PFSK-1 (cell line): ENCODE measurements around the gene NLRP5.

ENCODE experiments used
- FOXP2 ChIP-seq: optimal IDR thresholded peaks from 2 replicates; pipeline ENCODE3; 2011; ENCODE audit warnings: borderline replicate concordance, control low read depth, inconsistent platforms; ENCODE audit not compliant: insufficient read depth; ENCODE audit errors: extremely low read length, extremely low read depth
- POLR2AphosphoS5 ChIP-seq: IDR thresholded peaks from 2 replicates; pipeline ENCODE4 v1.6.1; 2012; ENCODE audit warnings: low read depth, mild to moderate bottlenecking, control low read depth, low read length, moderate library complexity
- REST ChIP-seq, 2 experiments: IDR thresholded peaks; 2 replicates each; pipeline versions ENCODE4 v1.6.1 to v1.8.0; 2011 to 2012; ENCODE audit warnings: low read depth in 2 of 2, low read length in 2 of 2, control low read depth in 1 of 2, inconsistent platforms in 1 of 2, mild to moderate bottlenecking in 1 of 2, moderate library complexity in 1 of 2; ENCODE audit not compliant: insufficient read depth in 1 of 2
- SIN3A ChIP-seq: IDR thresholded peaks from 2 replicates; pipeline ENCODE4 v1.6.1; 2012; ENCODE audit warnings: mild to moderate bottlenecking, low read length, moderate library complexity, borderline replicate concordance; ENCODE audit not compliant: insufficient read depth
- TAF1 ChIP-seq: IDR thresholded peaks from 2 replicates; pipeline ENCODE4 v1.6.1; 2012; ENCODE audit warnings: low read length, control low read depth, borderline replicate concordance; ENCODE audit not compliant: insufficient read depth

Gene NLRP5

DNA sequence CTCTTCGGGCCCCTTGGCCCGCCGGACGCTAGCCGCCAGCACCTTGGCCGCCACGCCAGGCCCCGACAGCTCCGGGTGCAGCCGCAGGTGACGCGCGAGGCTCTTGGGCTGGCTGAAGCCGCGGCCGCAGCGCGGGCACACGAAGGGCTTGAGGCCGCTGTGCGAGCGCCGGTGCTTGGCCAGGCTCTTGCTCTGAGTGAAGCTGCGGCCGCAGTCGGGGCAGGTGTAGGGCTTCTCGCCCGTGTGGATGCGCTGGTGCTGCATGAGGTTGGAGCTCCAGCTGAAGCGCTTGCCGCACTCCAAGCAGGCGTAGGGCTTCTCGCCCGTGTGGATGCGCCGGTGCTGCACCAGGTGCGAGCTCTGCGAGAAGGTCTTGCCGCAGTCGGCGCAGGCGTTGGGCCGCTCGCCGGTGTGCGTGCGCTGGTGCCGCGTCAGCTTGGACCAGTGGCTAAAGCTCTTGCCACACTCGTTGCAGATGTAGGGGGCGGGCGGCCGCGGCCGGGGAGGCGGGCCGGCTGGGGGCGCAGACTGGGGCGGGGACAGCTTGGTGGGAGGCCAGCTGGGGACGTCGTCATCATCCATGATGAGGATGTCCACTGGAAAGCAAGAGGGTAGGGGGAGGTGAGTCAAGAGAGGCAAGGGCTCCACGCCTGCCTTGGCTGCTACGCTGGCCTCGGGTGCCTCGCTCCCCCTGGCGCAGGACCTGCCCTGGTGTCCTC is 102.1 kb downstream of the NLRP5 start:
- TF ChIP-seq REST (IDR thresholded peaks at IDR 0.05; ENCODE audit: insufficient read depth in 1 of 2, low read depth in 2 of 2, low read length in 2 of 2) = no peak
- no peak for TF ChIP-seq POLR2AphosphoS5
- no peak for TF ChIP-seq SIN3A
- no peak for TF ChIP-seq FOXP2
- TF ChIP-seq TAF1 = no peak

DNA sequence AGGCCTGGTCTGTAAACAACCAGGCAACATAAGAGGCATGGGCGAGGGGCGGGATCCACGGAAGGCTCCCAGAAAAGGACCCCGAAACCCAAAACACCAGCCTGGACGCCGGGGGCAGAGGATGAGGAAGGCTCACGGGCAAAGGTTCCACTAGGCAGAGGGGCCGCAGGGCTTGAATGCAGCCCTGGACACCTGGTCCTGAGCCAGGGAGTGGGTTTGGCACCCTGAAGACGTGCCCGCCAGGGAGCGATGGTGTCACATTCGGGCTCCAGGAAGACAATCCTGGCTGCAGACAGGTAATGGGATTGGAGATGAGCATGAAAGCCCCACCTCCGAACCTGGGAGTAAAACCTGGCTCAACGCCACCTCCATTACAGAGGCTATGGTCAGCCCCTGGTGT is 102.8 kb downstream of the NLRP5 start:
- no peak for TF ChIP-seq REST (IDR thresholded peaks at IDR 0.05; ENCODE audit: insufficient read depth in 1 of 2, low read depth in 2 of 2, low read length in 2 of 2)
- TF ChIP-seq SIN3A = no peak
- TF ChIP-seq FOXP2 = no peak
- no peak for TF ChIP-seq POLR2AphosphoS5
- TF ChIP-seq TAF1 = no peak

GRCh38 chr19:56091066-56091490 is 104.5 kb downstream of the NLRP5 start:
- no peak for TF ChIP-seq FOXP2
- no peak for TF ChIP-seq REST (IDR thresholded peaks at IDR 0.05; ENCODE audit: insufficient read depth in 1 of 2, low read depth in 2 of 2, low read length in 2 of 2)
- no peak for TF ChIP-seq SIN3A
- TF ChIP-seq POLR2AphosphoS5 = no peak
- TF ChIP-seq TAF1 = no peak

- no peak for TF ChIP-seq SIN3A
- no peak for TF ChIP-seq FOXP2
- TF ChIP-seq TAF1 = no peak
- TF ChIP-seq POLR2AphosphoS5 = no peak
- TF ChIP-seq REST (IDR thresholded peaks at IDR 0.05; ENCODE audit: insufficient read depth in 1 of 2, low read depth in 2 of 2, low read length in 2 of 2) = no peak
Measured at GRCh38 chr19:56091751-56092546, 105.4 kb downstream of the NLRP5 start.
